Measurements from ENCODE around the gene CA12.

DNA sequence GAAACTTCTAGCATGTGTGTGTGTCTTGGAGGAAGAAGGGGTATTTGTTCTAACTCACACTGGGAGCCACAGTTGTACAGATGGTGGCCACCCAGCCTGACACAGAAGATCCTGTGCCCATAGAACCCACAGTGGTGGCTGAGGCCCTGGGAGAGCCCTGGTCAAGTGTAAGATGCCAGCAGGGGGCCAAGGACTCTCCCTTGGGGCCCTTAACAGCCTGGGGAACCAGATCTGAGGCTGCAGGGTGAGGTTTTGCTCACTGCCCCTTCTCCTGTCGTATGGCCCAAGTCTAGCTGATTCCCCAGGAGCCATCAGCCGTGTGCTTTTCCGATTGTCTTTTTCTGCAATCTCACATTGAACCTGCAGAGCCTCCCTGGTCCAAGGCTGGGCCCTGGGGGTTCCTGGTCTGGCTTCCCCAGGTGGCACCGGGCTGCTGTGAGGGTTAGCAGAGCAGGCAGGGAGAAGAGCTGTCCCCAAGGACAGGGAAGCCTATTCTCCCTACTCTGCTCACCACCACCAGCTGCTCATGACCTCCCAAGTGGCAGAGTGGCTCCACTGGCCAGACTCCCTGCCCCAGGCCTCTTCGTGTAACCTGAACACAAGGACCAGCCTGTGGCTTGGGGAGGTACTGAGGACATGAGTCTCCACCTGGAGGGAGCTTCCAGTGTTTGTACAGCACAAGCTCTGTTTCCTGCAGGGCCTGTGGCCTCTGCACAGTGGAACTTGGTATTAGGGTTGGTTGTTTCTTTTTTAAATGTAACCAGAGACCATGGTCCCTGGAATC lies 51.9 kb downstream of the CA12 start:
- TF ChIP-seq, protein P1, sequence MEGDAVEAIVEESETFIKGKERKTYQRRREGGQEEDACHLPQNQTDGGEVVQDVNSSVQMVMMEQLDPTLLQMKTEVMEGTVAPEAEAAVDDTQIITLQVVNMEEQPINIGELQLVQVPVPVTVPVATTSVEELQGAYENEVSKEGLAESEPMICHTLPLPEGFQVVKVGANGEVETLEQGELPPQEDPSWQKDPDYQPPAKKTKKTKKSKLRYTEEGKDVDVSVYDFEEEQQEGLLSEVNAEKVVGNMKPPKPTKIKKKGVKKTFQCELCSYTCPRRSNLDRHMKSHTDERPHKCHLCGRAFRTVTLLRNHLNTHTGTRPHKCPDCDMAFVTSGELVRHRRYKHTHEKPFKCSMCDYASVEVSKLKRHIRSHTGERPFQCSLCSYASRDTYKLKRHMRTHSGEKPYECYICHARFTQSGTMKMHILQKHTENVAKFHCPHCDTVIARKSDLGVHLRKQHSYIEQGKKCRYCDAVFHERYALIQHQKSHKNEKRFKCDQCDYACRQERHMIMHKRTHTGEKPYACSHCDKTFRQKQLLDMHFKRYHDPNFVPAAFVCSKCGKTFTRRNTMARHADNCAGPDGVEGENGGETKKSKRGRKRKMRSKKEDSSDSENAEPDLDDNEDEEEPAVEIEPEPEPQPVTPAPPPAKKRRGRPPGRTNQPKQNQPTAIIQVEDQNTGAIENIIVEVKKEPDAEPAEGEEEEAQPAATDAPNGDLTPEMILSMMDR (IDR thresholded peaks at IDR 0.05; ENCODE audit: extremely low read depth in 1 of 2, insufficient read depth in 1 of 2, low read depth in 1 of 2, low read length in 2 of 2) = no peak
- no peak for TF ChIP-seq POLR2A (IDR thresholded peaks at IDR 0.05; ENCODE audit: low read depth, low read length)
- TF ChIP-seq GATA2 (IDR thresholded peaks at IDR 0.05; ENCODE audit: insufficient read depth, insufficient read length, low read depth, low read length) = no peak

All from endothelial cell of umbilical vein (primary cell).